NCI-H187 (cell line): ENCODE data around the gene G2E3.

Experiments used
- DNase-seq, 2 experiments: peaks; one replicate each; lab custom pipeline; 2025; lab: John Stamatoyannopoulos, UW

G2E3 gene

GRCh38 chr14:30656190-30656632 lies 97.3 kb downstream of the G2E3 start:
- no peak for DNase-seq

- no peak for DNase-seq
Observed at GRCh38 chr14:30657050-30657449, 98.1 kb downstream of the G2E3 start.

GRCh38 chr14:30657606-30658163 lies 98.7 kb downstream of the G2E3 start:
- DNase-seq = no peak

- DNase-seq = no peak
Observed at GRCh38 chr14:30658645-30659044, 99.7 kb downstream of the G2E3 start.

GRCh38 chr14:30669594-30669993 lies 110.6 kb downstream of the G2E3 start:
- DNase-seq = no peak
